Epidermal melanocyte (primary cell): Measurements from ENCODE around the gene PTPRM.

ENCODE experiments used
- DNase-seq: peaks from one replicate; pipeline ENCODE4 v3.0.0; 2011; ENCODE audit warnings: low spot score; ENCODE audit not compliant: insufficient read length

PTPRM gene

GRCh38 chr18:8212896-8213780, 646.0 kb downstream of the PTPRM start:
- DNase-seq: no peak

DNA sequence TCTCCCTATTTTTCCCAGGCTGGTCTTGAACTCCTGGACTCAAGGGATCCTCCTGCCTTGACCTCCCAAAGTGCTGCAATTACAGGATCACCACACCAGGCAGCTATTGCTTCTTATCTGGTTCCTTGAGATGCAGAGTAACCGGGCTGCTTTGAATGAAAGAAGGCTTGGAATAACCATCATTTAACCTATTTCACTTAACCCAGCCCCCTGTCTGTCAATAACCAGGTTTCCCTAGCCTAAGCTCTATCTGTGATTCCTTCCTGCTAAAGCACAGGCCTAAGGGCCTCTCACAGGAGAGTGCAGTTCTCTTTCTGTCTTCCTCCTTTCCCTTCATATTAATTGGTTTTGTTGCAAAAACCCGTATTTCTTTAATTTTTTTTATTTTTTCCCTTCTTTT, 648.6 kb downstream of the PTPRM start:
- no peak for DNase-seq

DNA sequence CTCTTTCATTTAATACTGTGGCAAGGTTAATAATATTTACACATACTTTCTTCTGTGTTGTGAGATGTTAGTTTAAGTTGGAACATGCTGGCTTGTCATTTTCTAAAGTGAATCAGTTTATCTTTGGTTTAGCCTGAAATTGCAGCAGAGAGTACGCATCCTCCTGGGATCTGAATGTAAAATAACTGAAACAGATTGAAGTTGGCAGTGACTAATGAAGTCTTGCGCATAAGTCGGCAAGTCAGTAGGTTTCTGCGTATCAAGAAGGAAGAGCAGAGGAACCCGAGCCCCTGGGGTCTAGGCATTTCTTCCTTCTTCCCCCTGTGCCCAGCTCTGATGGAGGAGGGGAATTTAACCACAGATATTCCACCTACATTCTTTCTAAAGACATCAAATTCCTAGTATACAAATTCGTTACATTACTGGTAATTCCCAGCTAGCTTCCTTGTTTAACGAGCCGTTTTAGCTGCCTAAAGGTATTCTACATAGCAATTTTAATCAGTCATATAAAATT, 650.0 kb downstream of the PTPRM start:
- DNase-seq: no peak

GRCh38 chr18:8218197-8218596, 651.1 kb downstream of the PTPRM start:
- DNase-seq: no peak

- DNase-seq: no peak
Measured at GRCh38 chr18:8221452-8221851, 654.3 kb downstream of the PTPRM start.

- DNase-seq: no peak
Measured at GRCh38 chr18:8224576-8224975, 657.5 kb downstream of the PTPRM start.

DNA sequence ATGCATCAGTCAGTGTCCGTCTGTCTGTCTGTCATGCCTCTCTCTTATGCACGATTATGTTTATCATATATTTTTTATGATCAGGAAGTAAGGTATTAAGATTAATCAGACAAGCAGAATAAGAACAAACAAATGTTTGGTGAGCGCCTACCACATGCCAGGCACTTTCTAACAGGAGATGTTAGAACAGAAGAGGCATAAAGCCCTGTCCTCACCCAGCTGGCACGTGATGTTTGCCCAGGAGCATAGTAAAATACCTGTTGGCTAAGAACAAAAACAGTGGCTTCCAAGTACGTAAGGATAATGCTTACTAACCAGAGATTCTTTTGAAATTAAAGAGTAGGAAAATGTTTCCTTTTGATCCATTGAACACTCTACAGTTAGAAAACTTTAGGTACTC, 661.9 kb downstream of the PTPRM start:
- no peak for DNase-seq

GRCh38 chr18:8229787-8230186, 662.7 kb downstream of the PTPRM start:
- no peak for DNase-seq

DNA sequence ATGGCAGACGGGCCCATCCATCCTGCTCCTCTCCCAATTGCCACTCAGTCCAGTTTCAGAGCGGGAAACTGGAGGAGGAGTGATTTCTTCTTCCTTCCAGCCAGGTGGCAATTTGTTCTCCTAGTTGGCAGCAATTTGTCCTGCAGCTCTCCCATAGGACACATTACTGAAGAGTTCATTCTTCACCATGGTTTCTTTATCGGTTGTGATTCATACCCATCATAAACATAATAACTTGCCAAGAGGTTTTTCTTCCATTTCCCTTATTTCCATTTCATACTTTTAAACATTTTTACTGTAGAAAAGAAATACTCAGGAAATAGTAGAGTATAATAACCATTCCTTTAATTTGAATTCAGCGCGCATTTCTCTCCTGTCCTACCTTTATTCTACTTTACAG, 664.2 kb downstream of the PTPRM start:
- DNase-seq: no peak

GRCh38 chr18:8232791-8233190, 665.7 kb downstream of the PTPRM start:
- DNase-seq: no peak

DNA sequence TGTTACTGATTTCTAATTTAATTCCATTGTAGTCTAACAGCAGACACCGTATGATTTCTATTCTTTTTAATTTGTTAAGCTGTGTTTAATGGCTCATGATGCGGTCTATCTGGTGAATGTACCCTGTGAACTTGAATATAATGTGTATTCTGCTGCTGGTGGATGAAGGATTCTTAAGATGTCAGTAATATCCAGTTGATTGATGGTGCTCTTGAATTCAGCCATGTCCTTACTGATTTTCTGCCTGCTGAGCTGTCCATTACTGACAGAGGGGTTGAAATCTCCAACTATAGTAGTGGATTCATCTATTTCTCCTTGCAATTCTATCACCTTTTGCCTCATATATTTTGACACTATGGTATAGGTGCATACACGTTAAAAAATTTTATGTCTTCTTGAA, 668.8 kb downstream of the PTPRM start:
- DNase-seq: no peak

DNA sequence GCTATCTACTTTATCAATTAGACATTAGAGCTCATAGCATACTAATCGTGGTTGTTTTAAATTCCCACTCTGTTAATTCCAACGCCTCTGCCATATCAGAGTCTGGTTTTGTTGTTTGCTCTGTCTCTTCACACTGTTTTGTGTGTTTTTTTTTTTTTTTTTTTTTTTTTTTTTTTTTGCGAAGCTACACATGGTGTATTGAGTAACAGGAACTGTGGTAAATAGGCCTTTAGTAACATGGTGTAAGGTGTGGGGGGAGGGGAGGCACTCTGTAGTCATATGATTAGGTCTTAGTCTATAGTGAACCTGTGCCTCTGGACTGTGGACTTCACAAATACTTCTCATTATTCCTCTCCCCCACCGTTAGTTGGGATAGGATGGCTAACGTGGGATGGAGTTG, 671.4 kb downstream of the PTPRM start:
- DNase-seq: no peak

DNA sequence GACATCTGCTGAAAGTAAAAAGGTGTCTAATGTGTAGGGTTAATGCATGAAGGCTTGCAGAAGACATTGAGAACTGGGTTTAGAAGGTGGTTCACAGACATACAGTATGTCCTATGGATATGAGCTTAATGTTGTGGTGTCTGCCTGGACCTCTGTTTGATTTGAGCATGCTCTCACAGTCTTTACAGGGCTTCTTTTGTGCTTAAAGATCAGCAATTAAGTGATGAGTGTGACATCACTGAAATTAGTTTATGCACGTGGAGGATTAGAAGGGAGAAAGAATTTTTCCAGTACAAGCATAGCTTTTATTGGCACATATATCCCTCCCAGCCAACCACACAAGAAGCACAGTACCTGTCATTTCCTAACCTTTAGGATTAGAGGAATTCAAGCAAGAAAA, 674.6 kb downstream of the PTPRM start:
- DNase-seq: no peak

DNA sequence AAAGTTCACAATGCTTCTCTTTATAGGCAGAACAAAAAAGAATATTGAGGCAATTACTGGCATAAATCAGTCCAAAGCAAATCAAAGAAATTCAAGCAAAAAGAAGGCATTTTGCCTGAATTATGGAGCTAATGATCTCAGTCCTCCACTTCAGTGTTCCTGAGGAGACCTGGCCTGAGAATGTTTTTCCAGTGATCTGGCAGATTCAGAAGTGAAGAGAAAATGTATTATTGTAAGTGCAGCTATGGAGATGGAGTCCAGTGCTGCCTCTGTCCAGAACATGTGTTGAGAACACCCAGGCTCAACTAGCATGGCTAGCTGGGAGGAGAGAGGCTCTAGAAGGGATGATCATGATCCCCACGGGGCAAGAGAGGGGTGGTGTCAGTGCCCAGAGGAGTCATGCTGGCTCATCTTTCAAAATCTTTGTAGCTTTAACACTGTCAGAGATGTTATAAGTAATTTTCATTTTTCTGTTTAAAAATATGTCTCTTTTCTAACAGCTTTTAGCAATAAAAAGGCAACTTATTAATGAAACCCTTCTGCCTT, 675.1 kb downstream of the PTPRM start:
- DNase-seq: no peak

GRCh38 chr18:8247700-8248099, 680.6 kb downstream of the PTPRM start:
- DNase-seq: no peak

- no peak for DNase-seq
Measured at GRCh38 chr18:8248576-8248975, 681.5 kb downstream of the PTPRM start.

GRCh38 chr18:8249811-8250210, 682.7 kb downstream of the PTPRM start:
- no peak for DNase-seq

DNA sequence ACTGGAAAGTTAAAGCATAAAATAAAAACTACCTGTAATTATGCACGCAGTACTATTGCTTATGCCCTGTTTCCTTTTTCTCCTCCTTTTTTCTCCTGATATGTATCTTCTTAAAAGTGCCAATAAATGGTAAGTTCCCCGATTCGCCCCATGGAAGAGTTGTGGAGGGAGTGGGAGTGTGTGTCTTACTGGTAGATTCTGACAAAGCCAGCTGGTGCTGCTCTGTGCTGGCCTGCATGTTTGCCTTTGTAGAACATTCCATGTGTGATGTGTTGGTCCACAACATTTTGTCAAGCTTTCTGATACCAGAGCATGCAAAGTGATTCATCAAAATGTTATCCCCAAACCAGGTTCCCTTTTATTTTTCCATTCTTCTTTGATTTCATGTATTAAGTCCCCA, 685.3 kb downstream of the PTPRM start:
- no peak for DNase-seq

- no peak for DNase-seq
Measured at GRCh38 chr18:8253944-8254343, 686.8 kb downstream of the PTPRM start.

DNA sequence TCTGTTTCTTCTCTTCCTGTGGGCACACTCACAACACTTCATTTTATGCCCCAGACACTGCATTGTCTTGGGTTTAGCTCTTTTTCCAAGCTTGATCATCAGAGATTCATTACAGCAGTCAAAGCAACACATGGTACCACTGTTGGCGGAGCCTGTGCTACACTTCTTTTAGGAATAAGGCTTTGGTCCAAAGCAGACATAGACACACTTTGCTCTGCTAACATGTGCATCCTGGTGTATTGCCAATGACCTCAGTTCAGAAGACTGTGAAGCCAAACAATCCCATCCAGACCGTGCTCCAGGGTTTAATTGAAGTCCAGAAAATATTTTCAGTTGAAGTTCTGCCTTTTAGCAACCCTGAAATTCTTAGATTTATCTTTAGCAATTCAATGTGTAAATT, 687.5 kb downstream of the PTPRM start:
- no peak for DNase-seq

GRCh38 chr18:8257851-8258434, 690.8 kb downstream of the PTPRM start:
- no peak for DNase-seq

DNA sequence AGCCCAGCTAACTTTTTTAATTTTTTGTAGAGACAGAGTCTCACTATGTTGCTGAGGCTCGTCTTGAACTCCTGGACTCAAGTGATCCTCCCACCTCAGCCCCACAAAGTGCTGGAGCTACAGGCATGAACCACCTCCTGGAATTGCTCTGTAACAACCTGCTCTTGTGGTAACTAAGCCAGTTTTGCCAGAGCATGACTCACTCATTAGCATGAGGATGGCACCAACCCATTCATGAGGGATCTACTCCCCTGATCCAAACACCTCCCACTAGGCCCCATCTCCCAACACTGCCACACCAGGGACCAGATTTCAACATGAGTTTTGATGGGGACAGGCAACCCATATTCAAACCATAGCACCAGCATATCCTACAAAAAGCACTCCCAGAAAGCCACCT, 693.2 kb downstream of the PTPRM start:
- DNase-seq: no peak

- DNase-seq: no peak
Measured at GRCh38 chr18:8260827-8261226, 693.7 kb downstream of the PTPRM start.
